ENCODE data around the gene ZNF280A. TPM values are rescaled to one million over a fixed set of nuclear protein-coding genes. Genes with fewer than 3 reads are reported as not detected.
"Not testable (repeated sequence)": the region's sequence is repeated elsewhere in the genome, so short reads cannot be mapped to it uniquely, and the experiment has no call there.

The ZNF280A gene
- total RNA-seq, 2 experiments from 2014 or later: not detected

DNA sequence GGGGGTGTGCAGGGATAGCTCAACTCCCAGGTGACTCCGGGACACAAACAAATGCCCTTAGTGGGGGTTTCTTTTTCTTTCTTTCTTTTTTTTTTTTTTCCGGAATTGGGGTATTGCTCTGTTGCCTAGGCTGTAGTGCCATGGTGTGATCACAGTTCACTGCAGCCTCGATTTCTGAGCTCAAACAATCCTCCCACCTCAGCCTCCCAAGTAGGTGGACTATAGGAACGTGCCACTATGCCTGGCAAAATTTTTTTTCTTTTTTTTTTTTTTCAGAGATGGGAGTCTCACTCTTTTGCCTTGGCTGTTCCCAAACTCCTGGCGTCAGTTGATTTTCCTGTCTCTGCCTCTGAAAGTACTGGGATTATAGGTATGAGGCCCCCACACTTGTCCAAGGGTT is 13.8 kb upstream of the ZNF280A start:
- Mint-ChIP-seq H3K36me3 (ENCODE audit: low read depth) (no peaks in the 10 kb centered on the region), H3K27me3 (peaks cover 4% of the 10 kb centered on the region), H3K4me1 (no peaks in the 10 kb centered on the region), H3K27ac (no peak overlapping the region), H3K9me3 (no peaks in the 10 kb centered on the region), H3K4me3 (no peak overlapping the region)
- ChIA-PET POLR2A (no interaction called here), CTCF (interaction anchor here (1.6 kb wide), 1 partner anchor 25 kb away, joined by 3 read pairs; the partner anchor contains the start of gene ZNF280B)
- DNase-seq: no peak

DNA sequence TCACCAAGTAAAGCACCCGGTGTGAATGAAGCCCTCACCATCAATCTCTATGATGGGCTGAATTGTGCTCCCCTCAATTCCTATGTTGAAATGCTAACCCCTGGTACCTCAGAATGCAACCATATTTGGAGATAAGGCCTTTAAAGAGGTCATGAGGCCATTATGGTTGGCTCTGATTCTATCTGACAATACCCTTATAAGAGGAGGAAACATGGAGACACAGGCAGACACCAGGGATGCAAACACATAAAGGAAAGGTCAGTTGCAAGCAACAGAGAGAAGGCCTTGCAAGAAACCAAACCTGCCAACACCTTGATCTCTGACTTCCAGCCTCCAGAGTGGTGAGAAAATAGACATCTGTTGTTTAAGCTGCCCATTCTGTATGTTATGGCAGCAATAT is 13.3 kb upstream of the ZNF280A start:
- Mint-ChIP-seq H3K27me3 (peaks cover 2% of the 10 kb centered on the region), H3K9me3 (no peaks in the 10 kb centered on the region), H3K4me3 (no peak overlapping the region), H3K4me1 (no peaks in the 10 kb centered on the region), H3K27ac (no peak overlapping the region), H3K36me3 (ENCODE audit: low read depth) (no peaks in the 10 kb centered on the region)
- no peak for DNase-seq
- CTCF ChIA-PET: interaction anchor here (1.6 kb wide), 1 partner anchor 25 kb away, joined by 3 read pairs; the partner anchor contains the start of gene ZNF280B
- POLR2A ChIA-PET: no interaction called here

DNA sequence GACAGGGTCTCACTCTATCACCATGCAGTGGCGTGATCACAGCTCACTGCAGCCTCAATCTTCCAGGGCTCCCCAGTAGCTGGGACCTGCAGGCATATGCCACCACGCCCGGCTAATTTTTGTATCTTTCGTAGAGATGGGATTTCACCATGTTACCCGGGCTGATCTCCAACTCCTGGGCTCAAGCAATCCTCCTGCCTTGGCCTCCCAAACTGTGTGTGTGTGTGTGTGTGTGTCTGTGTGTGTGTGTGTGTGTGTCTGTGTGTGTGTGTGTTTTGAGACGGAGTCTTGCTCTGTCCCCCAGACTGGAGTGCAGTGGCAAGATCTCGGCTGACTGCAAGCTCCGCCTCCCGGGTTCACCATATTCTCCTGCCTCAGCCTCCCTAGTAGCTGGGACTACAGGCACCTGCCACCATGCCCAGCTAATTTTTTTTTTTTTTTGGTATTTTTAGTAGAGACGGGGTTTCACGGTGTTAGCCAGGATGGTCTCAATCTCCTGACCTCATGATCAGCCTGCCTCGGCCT is 12.5 kb upstream of the ZNF280A start:
- POLR2A ChIA-PET; H3K27me3 Mint-ChIP-seq; H3K27ac Mint-ChIP-seq; H3K4me1 Mint-ChIP-seq; H3K9me3 Mint-ChIP-seq; DNase-seq; H3K36me3 Mint-ChIP-seq (ENCODE audit: low read depth); H3K4me3 Mint-ChIP-seq: not testable (repeated sequence)
- CTCF ChIA-PET: interaction anchor here (1.0 kb wide), 1 partner anchor 103 kb away, joined by 3 read pairs; no protein-coding TSS in a partner anchor

DNA sequence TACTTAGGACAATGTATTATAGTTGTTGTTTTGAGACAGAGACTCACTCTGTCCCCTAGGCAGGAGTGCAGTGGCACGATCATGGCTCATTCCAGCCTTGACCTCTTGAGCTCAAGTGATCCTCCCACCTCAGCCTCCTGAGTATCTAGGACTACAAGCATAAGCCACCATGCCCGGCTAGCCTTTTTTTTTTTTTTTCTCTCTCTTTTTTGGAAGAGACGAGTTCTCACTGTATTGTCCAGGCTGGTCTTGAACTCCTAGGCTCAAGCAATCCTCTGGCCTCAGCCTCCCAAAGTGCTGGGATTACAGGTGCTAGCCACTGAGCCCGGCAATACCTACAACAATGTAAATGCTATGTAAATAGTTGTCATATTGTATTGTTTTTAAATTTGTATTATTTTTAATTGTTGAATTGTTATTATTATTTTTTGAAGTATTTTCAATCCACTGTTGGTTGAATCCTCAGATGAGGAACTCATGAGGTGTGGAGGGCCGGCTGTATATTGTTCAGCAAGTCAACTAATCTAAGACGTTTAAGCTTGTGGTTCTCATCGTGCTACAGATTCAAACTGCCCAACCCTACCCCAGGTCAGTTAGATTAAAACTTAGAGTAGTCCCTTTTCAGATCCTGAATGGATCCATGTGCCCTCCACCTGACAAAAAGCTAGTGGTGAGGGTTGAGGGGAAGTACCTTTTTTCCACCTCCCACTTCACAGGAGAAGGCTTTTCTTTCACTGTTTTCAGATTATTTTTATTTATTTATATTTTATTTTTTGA is 11.9 kb upstream of the ZNF280A start:
- ChIA-PET CTCF (interaction anchor here (1.0 to 1.1 kb wide), 2 partner anchors 23 to 102 kb away, joined by 3 to 4 read pairs; partner anchors contain the start of gene ZNF280B), POLR2A (no interaction called here)
- Mint-ChIP-seq H3K4me1 (no peaks in the 10 kb centered on the region), H3K27ac (no peak overlapping the region), H3K36me3 (ENCODE audit: low read depth) (no peaks in the 10 kb centered on the region), H3K27me3 (peaks cover 3% of the 10 kb centered on the region), H3K9me3 (no peaks in the 10 kb centered on the region), H3K4me3 (no peak overlapping the region)
- DNase-seq: no peak

GRCh38 chr22:22528780-22529179 is 8.7 kb upstream of the ZNF280A start:
- no peaks in the 10 kb centered on the region for H3K36me3 Mint-ChIP-seq (ENCODE audit: low read depth)
- no peak overlapping the region for H3K4me3 Mint-ChIP-seq
- H3K27me3 Mint-ChIP-seq: peaks cover 21% of the 10 kb centered on the region
- ChIA-PET CTCF (no interaction called here), POLR2A (no interaction called here)
- no peak overlapping the region for H3K27ac Mint-ChIP-seq
- DNase-seq: no peak
- no peaks in the 10 kb centered on the region for H3K4me1 Mint-ChIP-seq
- H3K9me3 Mint-ChIP-seq: no peaks in the 10 kb centered on the region

GRCh38 chr22:22527312-22527711 is 7.2 kb upstream of the ZNF280A start:
- no peaks in the 10 kb centered on the region for H3K36me3 Mint-ChIP-seq (ENCODE audit: low read depth)
- no peaks in the 10 kb centered on the region for H3K4me1 Mint-ChIP-seq
- H3K27me3 Mint-ChIP-seq: peaks cover 26% of the 10 kb centered on the region
- POLR2A ChIA-PET: interaction anchor here (0.6 kb wide), 1 partner anchor 1626 kb away, joined by 3 read pairs; no protein-coding TSS in a partner anchor
- no peak overlapping the region for H3K27ac Mint-ChIP-seq
- no peaks in the 10 kb centered on the region for H3K9me3 Mint-ChIP-seq
- no peak overlapping the region for H3K4me3 Mint-ChIP-seq
- CTCF ChIA-PET: no interaction called here
- DNase-seq: no peak

- ChIA-PET CTCF (no interaction called here), POLR2A (no interaction called here)
- Mint-ChIP-seq H3K4me3 (no peak overlapping the region), H3K9me3 (no peaks in the 10 kb centered on the region), H3K27me3 (peaks cover 26% of the 10 kb centered on the region), H3K4me1 (no peaks in the 10 kb centered on the region), H3K27ac (no peak overlapping the region), H3K36me3 (ENCODE audit: low read depth) (no peaks in the 10 kb centered on the region)
- no peak for DNase-seq
These were observed 6.2 kb upstream of the ZNF280A start for GRCh38 chr22:22526125-22526912.

- Mint-ChIP-seq H3K36me3 (ENCODE audit: low read depth) (no peaks in the 10 kb centered on the region), H3K27ac (no peak overlapping the region), H3K4me3 (no peak overlapping the region), H3K4me1 (peaks cover 4% of the 10 kb centered on the region), H3K27me3 (peaks cover 26% of the 10 kb centered on the region), H3K9me3 (no peaks in the 10 kb centered on the region)
- CTCF ChIA-PET: no interaction called here
- no peak for DNase-seq
- POLR2A ChIA-PET: no interaction called here
These were observed 3.4 kb upstream of the ZNF280A start for GRCh38 chr22:22523494-22523893.

DNA sequence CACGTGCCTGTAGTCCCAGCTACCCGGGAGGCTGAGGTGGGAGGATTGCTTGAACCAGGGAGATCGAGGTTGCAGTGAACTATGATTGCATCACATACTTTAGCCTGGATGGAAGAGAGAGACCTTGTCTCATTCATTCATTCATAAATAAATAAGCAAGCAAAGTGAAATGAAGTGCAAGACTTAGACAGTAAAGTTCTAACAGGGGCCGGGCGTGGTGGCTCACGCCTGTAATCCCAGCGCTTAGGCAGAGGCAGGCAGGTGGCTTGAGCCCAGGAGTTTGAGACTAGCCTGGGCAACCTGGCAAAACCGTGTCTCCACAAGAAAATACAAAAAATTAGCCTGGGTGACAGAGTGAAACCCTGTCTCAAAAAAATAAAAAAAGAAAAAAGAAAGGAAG is 1.6 kb upstream of the ZNF280A start:
- ChIA-PET POLR2A (no interaction called here), CTCF (no interaction called here)
- no peaks in the 10 kb centered on the region for H3K36me3 Mint-ChIP-seq (ENCODE audit: low read depth)
- H3K4me3 Mint-ChIP-seq: no peak overlapping the region
- H3K4me1 Mint-ChIP-seq: peaks cover 4% of the 10 kb centered on the region
- no peak for DNase-seq
- H3K9me3 Mint-ChIP-seq: no peaks in the 10 kb centered on the region
- H3K27ac Mint-ChIP-seq: no peak overlapping the region
- H3K27me3 Mint-ChIP-seq: peaks cover 28% of the 10 kb centered on the region

GRCh38 chr22:22520667-22521602 is 865 bp upstream of the ZNF280A start:
- no peak for DNase-seq
- CTCF ChIA-PET: no interaction called here
- POLR2A ChIA-PET: no interaction called here
- H3K4me3 Mint-ChIP-seq: no peak overlapping the region
- no peak overlapping the region for H3K27ac Mint-ChIP-seq
- H3K36me3 Mint-ChIP-seq (ENCODE audit: low read depth): no peaks in the 10 kb centered on the region
- H3K9me3 Mint-ChIP-seq: no peaks in the 10 kb centered on the region
- H3K27me3 Mint-ChIP-seq: peaks cover 29% of the 10 kb centered on the region
- peaks cover 4% of the 10 kb centered on the region for H3K4me1 Mint-ChIP-seq

DNA sequence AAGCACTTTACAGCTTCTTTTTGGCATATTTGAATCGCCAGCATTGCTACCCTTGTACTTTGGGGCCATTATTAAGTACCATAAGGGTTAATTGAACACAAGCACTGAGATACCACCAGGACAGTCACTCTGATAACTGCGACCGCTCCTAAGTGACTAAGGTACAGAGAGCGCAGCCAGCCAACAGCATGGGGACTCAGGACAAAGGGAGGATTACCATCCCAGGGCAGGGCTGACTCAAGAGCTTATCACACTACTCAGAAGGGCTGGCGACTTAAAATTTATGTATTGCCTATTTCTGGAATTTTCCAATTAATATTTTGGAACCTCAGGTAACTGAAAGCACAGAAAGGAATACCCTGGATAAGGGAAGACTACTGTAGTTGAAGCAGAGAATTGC is 479 bp downstream of the ZNF280A start:
- H3K4me3 Mint-ChIP-seq: no peak overlapping the region
- CTCF ChIA-PET: interaction anchor here (1.2 kb wide), 1 partner anchor 11 kb away, joined by 6 read pairs; the partner anchor contains the start of gene ZNF280B
- no peak for DNase-seq
- H3K27me3 Mint-ChIP-seq: peaks cover 32% of the 10 kb centered on the region
- no peaks in the 10 kb centered on the region for H3K36me3 Mint-ChIP-seq (ENCODE audit: low read depth)
- peaks cover 4% of the 10 kb centered on the region for H3K4me1 Mint-ChIP-seq
- POLR2A ChIA-PET: no interaction called here
- H3K27ac Mint-ChIP-seq: no peak overlapping the region
- H3K9me3 Mint-ChIP-seq: no peaks in the 10 kb centered on the region

- CTCF ChIA-PET: interaction anchor here (2.6 kb wide), 1 partner anchor 8 kb away, joined by 8 read pairs; the partner anchor contains the start of gene ZNF280B
- Mint-ChIP-seq H3K4me3 (no peak overlapping the region), H3K4me1 (peaks cover 4% of the 10 kb centered on the region), H3K27me3 (peaks cover 32% of the 10 kb centered on the region), H3K27ac (no peak overlapping the region), H3K9me3 (no peaks in the 10 kb centered on the region), H3K36me3 (ENCODE audit: low read depth) (no peaks in the 10 kb centered on the region)
- no peak for DNase-seq
- POLR2A ChIA-PET: no interaction called here
These were observed 3.1 kb downstream of the ZNF280A start for GRCh38 chr22:22516992-22517391.
